ENCODE measurements around the gene GRIN1. TPM values are rescaled to one million over a fixed set of nuclear protein-coding genes. Genes with fewer than 3 reads are reported as not detected.

The GRIN1 gene
- total RNA-seq, 1 experiment from 2014 or later: not detected

DNA sequence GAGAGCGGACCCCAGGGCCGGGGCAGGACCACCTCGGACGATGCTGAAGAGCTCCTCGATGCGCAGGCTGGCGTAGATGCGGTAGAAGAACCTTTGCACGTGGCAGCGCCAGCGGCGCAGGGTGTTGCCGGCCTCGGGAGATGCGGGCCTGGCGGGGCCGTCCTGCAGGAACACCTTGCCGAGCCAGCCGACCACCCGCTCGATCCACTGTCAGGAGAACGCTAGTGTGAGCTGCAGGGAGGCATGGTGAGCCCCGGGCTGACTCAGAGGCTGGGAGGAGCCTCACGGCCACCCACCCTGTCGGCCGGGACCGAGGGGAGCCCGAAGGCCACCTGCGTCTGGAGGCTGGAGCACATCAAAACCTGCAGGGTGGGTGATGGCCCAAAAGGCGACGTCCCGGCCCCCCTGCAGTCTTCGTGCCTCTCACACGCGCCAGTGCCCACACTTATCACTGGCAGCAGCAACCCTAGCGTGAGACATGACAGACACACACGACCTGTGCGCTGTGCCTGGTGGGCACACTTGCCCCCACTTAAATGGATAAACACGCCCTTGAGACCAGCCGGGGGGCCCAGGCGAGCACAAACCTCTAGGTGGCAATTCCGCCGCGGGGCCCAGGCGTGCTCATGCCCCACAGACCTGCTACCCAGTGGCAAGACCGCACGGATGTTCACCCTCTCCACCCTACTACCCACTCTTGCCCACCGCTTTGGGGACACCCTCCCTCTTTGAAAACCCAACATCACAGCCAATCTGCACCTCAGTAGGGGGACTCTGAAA, 46.1 kb downstream of the GRIN1 start:
- no peak for DNase-seq (ENCODE audit: low spot score)
- in situ Hi-C loops (cut with HindIII; ENCODE audit: low sequenced_read_pairs): no loop called here

- in situ Hi-C loops (cut with HindIII; ENCODE audit: low sequenced_read_pairs): no loop called here
- DNase-seq (ENCODE audit: low spot score): no peak
These were observed 47.0 kb downstream of the GRIN1 start for GRCh38 chr9:137185921-137186320.

DNA sequence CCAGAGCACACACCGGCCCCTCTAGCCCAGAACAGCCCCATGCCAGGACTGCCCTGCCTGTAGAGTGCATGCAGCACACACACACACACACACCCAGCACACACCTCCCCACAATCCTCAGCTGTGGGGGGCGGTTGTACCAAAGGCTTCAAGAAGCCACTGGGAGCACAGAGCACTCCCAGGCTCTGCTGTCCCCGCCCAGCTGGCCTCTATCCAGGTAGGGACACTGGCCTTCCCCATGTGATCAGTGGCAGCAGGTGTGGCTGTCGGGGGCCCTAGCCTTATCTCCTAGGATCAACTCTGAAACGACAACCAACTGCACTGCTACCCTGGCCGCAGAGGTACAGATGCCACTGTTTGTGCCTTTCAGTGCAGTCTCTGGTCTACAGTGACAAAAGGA, 47.4 kb downstream of the GRIN1 start:
- DNase-seq (ENCODE audit: low spot score): no peak
- in situ Hi-C loops (cut with HindIII; ENCODE audit: low sequenced_read_pairs): no loop called here

GRCh38 chr9:137187386-137187785, 48.4 kb downstream of the GRIN1 start:
- no peak for DNase-seq (ENCODE audit: low spot score)
- in situ Hi-C loops (cut with HindIII; ENCODE audit: low sequenced_read_pairs): no loop called here

GRCh38 chr9:137188086-137188489, 49.1 kb downstream of the GRIN1 start:
- in situ Hi-C loops (cut with HindIII; ENCODE audit: low sequenced_read_pairs): no loop called here
- no peak for DNase-seq (ENCODE audit: low spot score)

GRCh38 chr9:137188490-137189296, 49.7 kb downstream of the GRIN1 start, which contains the start of the genes ANAPC2 and SSNA1:
ANAPC2 (minus strand) TSS chr9:137188560; CDS start chr9:137188532, 28 bp downstream.
SSNA1 (plus strand) TSS chr9:137188676; CDS start chr9:137188727, 51 bp downstream.
- DNase-seq (ENCODE audit: low spot score): peak; percentile 82
- in situ Hi-C loops (cut with HindIII; ENCODE audit: low sequenced_read_pairs): no loop called here

GRCh38 chr9:137189297-137190295, 50.6 kb downstream of the GRIN1 start:
- in situ Hi-C loops (cut with HindIII; ENCODE audit: low sequenced_read_pairs): no loop called here
- DNase-seq (ENCODE audit: low spot score): no peak

DNA sequence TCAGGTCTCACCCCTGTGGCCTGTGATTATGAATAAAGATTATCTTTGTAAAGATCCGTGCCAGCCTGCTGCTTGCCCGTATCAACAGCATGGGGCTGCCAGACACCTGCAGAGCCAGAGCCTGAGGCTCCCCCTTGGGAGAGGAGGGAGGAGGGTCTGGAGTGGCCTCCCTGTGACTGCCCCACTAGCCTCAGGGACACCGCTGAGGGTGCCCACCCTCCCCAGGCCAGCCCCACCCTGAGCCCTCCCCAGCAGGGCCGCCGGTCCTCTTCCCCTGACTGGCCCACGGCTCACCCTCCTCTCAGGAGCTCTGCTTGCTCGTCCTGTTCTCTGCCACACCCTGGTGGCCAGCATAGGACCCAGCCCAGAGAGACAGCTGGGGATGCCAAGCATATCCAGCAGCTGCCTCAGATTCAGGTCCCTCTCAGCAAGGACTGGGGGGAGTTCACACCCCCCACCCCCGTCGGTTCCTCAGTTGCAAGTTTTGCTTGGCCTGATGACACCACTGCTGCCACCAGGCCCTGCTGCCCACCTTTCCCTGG, 51.4 kb downstream of the GRIN1 start:
- in situ Hi-C loops (cut with HindIII; ENCODE audit: low sequenced_read_pairs): no loop called here
- no peak for DNase-seq (ENCODE audit: low spot score)

DNA sequence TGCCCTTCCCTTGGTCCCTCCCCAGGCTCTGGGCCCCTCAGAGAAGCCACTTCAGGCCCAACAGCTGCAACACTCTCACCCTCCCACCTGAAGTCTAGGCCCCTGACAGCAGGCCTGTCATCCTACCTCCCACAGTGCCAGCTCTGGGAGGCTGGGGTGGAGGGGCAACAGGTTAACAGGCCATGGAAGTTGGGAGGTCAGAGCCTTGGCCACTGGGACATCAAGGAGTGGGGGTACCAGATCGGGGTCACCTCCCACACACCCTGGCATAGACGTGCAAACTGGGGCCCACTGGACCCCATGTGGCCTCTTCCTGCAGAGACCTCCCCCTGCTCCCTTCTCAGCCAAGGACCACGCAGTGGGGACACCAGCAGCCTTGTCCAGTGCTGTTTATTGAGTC, 52.3 kb downstream of the GRIN1 start:
- in situ Hi-C loops (cut with HindIII; ENCODE audit: low sequenced_read_pairs): no loop called here
- no peak for DNase-seq (ENCODE audit: low spot score)

DNA sequence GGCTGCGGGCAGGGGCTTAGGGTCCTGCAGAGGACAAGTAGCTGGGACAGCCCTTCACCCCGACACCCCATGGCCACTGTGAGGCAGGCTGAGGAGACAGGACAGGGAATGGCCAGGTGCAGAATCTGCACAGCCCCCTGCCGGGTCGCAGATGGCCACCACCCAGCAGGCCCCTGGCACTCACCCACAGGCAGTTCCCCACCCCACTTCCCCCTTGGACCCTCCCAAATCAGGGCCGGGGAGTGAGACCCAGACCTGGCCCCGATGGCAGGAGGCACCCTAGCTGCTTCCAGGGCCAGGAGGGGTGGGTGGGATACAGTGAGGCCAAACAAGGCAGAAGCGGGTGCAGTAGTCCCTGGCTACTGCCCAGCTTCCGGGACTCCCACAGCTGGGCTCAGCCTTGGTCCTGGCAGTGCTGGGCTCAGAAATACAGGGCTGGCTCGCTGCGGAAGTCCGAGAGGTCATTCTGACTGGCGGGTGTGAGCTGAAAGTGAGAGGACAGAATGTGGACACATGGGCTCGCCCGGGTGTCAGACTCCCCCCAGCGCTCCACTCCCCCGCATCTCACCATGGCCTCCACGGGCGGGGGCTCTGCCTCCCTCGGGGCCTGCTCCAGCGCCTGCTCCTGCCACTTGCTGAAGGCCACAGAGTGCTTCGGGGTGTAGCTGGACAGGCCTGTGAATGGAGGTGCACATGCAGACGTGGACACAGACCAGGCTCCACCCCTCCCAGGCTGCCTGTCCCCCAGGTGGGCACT, 52.9 kb downstream of the GRIN1 start:
- DNase-seq (ENCODE audit: low spot score): peak; percentile 44
- in situ Hi-C loops (cut with HindIII; ENCODE audit: low sequenced_read_pairs): no loop called here

- in situ Hi-C loops (cut with HindIII; ENCODE audit: low sequenced_read_pairs): no loop called here
- DNase-seq (ENCODE audit: low spot score): no peak
These were observed 53.5 kb downstream of the GRIN1 start for GRCh38 chr9:137192448-137192780.

DNA sequence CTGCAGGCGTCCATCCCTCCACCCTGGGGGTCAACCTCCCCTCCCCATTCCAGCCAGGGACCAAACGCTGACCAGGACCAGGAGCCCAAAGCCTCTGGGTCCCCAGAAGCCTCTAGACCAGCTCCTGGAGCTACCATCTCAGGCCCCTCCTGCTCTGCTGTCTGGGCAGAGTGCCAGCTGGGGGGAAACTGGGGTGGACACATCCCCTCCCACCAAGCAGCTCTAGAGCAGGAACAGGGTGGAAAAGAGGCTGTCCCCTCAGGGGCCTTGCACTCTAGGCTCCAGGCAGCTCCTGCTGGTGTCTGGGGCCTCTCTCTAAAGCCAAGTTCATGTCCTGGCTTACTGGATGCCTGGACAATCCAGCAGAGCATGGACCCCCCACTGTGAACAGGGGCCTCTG, 53.9 kb downstream of the GRIN1 start:
- in situ Hi-C loops (cut with HindIII; ENCODE audit: low sequenced_read_pairs): no loop called here

GRCh38 chr9:137193771-137194170, 54.8 kb downstream of the GRIN1 start:
- no peak for DNase-seq (ENCODE audit: low spot score)
- in situ Hi-C loops (cut with HindIII; ENCODE audit: low sequenced_read_pairs): no loop called here

More for the DNA sequence above, 53.9 kb downstream of the GRIN1 start:
- no peak for DNase-seq (ENCODE audit: low spot score)

- DNase-seq (ENCODE audit: low spot score): no peak
- in situ Hi-C loops (cut with HindIII; ENCODE audit: low sequenced_read_pairs): no loop called here
These were observed 55.4 kb downstream of the GRIN1 start for GRCh38 chr9:137194388-137194787.

DNA sequence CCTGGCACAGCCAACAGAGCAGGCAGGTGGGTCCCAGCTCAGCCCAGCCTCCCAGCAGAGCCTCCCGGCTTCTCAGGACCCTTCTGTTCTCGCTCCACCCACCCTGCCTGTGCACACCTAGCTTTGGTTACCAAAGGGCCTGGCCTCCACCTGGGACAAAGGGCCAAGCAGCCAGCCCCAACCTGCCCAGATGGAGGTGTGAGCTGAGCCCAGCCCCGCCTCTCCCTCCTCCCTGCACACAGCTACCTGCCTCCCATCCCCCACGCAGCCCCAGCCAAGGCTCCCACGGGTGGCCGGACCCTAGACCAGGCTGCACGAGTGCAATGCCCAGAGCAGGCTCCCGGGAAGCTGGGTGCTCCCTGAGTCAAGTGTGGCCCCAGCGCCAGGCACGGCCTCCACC, 56.0 kb downstream of the GRIN1 start:
- in situ Hi-C loops (cut with HindIII; ENCODE audit: low sequenced_read_pairs): no loop called here

GRCh38 chr9:137195525-137196220, 56.7 kb downstream of the GRIN1 start:
- in situ Hi-C loops (cut with HindIII; ENCODE audit: low sequenced_read_pairs): no loop called here
- peak; percentile 30 for DNase-seq (ENCODE audit: low spot score)

More for the DNA sequence above, 56.0 kb downstream of the GRIN1 start:
- peak; percentile 40 for DNase-seq (ENCODE audit: low spot score)

- DNase-seq (ENCODE audit: low spot score): peak; percentile 68
- in situ Hi-C loops (cut with HindIII; ENCODE audit: low sequenced_read_pairs): no loop called here
These were observed 59.3 kb downstream of the GRIN1 start for GRCh38 chr9:137198051-137198901.
